Iris pigment epithelial cell (primary cell): Measurements from ENCODE around the gene DPT.

ENCODE experiments used
- DNase-seq: peaks from one replicate; pipeline ENCODE4 v3.0.0-alpha.2; 2011; ENCODE audit warnings: low read depth

Gene DPT

GRCh38 chr1:168664069-168664834, 64.8 kb downstream of the DPT start:
- DNase-seq: no peak

DNA sequence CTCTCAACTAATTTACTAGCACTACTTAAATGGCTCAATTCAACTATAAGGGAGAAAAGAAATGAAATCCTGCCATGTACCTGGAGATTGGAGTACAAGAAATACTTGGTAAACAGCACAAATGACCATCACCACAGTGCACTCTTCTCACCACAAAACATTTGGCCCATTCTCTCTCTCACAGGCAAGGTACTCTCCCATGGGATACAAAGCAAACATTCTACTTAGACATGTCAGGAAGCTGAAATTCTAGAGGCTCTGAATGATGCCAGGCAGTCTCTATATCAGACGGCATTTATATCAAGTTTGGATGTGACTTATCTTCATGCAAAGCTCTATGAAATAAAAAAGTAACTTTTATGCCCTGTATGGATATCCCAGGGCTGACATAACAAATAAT, 72.5 kb downstream of the DPT start:
- DNase-seq: no peak

- DNase-seq: no peak
These were observed 74.6 kb downstream of the DPT start for GRCh38 chr1:168654198-168654915.

DNA sequence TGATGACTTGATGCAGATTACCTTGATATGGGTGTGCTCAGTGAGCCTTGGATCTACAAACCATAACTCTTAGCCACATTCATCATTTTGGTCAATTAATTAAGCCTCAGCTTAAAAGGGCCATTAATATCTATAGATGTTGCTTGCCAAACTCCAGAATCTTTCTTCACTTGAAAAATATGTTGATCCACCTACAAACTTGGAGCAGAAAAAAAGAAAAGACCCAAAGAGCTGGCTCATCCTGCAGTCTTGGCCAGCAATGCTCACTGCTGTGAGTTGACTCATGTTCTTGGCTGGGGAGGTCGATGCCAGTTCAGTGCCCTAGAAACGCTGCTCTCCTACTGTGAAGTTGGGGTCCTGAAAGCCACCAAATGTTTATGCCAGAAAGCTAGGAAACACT, 75.4 kb downstream of the DPT start:
- DNase-seq: peak; percentile 14

DNA sequence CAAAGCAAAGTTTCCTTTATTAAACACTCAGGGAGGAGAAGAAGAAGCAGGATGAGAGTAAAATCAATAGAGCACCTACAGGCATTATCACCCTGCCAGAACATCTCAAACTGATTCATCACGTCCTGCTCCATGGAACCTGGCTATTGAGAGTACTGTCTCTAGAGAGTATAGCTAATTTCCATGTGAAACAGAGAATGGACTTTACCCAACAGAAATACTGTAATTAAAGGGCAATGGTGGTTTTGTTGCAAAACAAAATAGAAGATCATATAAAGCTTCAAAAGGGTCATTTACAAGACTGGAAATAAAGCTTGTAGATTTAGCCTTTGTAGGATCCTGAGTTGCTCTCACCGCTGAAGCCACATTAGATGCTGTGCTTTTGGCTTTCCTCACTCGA, 83.3 kb downstream of the DPT start:
- DNase-seq: no peak
